LHCN-M2 (cell line): ENCODE results near the gene DBI. TPM values are rescaled to one million over a fixed set of nuclear protein-coding genes. Genes with fewer than 3 reads are reported as not detected.
"Not testable (repeated sequence)": the region's sequence is repeated elsewhere in the genome, so short reads cannot be mapped to it uniquely, and the experiment has no call there.

Experiments used
- DNase-seq: peaks from one replicate; pipeline ENCODE4 v3.0.0-alpha.2; 2012; ENCODE audit warnings: low read depth
- total RNA-seq: library from RNA; depleted of rRNA; stranded (reverse); fragments of >200 nt; gene quantifications from 2 replicates; pipeline ENCODE4 v1.2.3, GENCODE V29; 2014

Gene DBI
- total RNA-seq, 1 experiment from 2014 or later, result 150 TPM

GRCh38 chr2:119365436-119365835, 1.3 kb upstream of the DBI start:
- DNase-seq, result no peak

- DNase-seq, result peak; percentile 17
These were observed 572 bp upstream of the DBI start for GRCh38 chr2:119366161-119366648.

GRCh38 chr2:119367472-119368099, 809 bp downstream of the DBI start:
- DNase-seq, result peak; percentile 34

- DNase-seq, result no peak
These were observed 3.1 kb downstream of the DBI start for GRCh38 chr2:119369845-119370244.

- no peak for DNase-seq
These were observed 4.3 kb downstream of the DBI start for GRCh38 chr2:119371111-119371510.

- no peak for DNase-seq
These were observed 6.2 kb downstream of the DBI start for GRCh38 chr2:119372778-119373568.

GRCh38 chr2:119373907-119374745, 7.3 kb downstream of the DBI start:
- DNase-seq, result not testable (repeated sequence)

GRCh38 chr2:119376406-119376805, 9.6 kb downstream of the DBI start:
- not testable (repeated sequence) for DNase-seq

GRCh38 chr2:119376810-119377209, 10.0 kb downstream of the DBI start:
- no peak for DNase-seq

GRCh38 chr2:119377294-119377992, 10.7 kb downstream of the DBI start:
- DNase-seq, result no peak

- DNase-seq, result peak; percentile 86
These were observed 11.2 kb downstream of the DBI start for GRCh38 chr2:119377993-119378345.

GRCh38 chr2:119378566-119378965, 11.8 kb downstream of the DBI start:
- DNase-seq, result no peak

GRCh38 chr2:119383410-119384140, 16.8 kb downstream of the DBI start:
- DNase-seq, result no peak

GRCh38 chr2:119384971-119385370, 18.2 kb downstream of the DBI start:
- DNase-seq, result no peak

GRCh38 chr2:119385466-119385865, 18.7 kb downstream of the DBI start:
- DNase-seq, result no peak

GRCh38 chr2:119387381-119388129, 20.8 kb downstream of the DBI start:
- DNase-seq, result peak; percentile 81

- DNase-seq, result peak; percentile 40
These were observed 23.0 kb downstream of the DBI start for GRCh38 chr2:119389615-119390306.

GRCh38 chr2:119393971-119394748, 27.4 kb downstream of the DBI start:
- no peak for DNase-seq

GRCh38 chr2:119397196-119397595, 30.4 kb downstream of the DBI start:
- DNase-seq, result no peak
